GM18519 (cell line): ENCODE results near the gene EPHA8.

Experiments used
- ATAC-seq: cut with Tn5 transposase; IDR thresholded peaks from one replicate; pipeline ENCODE4 v1.9.1; 2021; ENCODE audit warnings: mild to moderate bottlenecking, moderate library complexity; ENCODE audit not compliant: unreplicated experiment, low FRiP score

The EPHA8 gene

GRCh38 chr1:22535399-22535798, 27.9 kb upstream of the EPHA8 start:
- ATAC-seq: no peak

GRCh38 chr1:22536506-22536905, 26.8 kb upstream of the EPHA8 start:
- no peak for ATAC-seq

GRCh38 chr1:22537441-22538139, 25.7 kb upstream of the EPHA8 start:
- no peak for ATAC-seq

DNA sequence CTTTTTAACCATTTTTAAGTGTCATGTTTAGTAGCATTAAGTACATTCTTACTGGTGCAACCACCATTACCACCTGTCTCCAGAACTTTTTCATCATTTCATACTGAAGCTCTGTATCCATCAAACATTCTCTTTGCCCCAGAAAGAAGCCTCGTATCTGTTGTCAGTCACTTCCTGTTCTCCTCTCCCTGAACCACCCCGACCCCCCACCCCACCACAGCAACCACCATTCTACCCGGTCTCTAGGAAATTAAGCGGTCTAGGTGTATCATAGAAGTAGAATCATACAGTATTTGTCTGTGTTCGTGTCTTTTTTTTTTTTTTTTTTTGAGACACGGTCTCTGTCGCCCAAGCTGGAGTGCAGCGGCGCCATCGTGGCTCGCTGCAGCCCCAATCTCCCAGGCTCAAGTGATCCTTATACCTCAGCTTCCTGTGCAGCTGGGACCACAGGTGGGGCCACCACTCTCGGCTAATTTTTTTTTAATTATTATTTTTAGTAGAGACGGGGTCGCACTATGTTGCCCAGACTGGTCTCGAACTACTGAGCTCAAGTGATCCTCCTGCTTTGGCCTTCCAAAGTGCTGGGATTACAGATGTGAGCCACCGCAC, 23.7 kb upstream of the EPHA8 start:
- no peak for ATAC-seq

DNA sequence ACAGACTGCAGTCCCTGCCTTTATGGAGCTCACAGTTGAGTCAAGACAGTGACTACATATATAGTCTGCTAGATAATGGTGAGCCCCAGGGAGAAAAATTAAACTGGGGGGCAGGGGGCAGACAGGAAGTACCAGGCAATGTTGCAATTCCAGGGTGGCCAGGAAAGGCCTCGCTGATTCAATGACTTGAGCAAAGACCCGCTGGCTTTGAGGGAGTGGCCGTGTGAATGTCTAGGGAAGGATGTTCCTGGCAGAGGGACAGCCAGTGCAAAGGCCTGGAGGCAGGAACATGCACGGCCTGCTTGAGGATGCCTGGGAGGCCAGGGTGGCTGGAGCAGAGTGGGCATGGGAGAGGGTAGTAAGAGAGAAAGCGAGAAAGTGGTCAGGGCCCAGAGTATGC, 23.0 kb upstream of the EPHA8 start:
- no peak for ATAC-seq

DNA sequence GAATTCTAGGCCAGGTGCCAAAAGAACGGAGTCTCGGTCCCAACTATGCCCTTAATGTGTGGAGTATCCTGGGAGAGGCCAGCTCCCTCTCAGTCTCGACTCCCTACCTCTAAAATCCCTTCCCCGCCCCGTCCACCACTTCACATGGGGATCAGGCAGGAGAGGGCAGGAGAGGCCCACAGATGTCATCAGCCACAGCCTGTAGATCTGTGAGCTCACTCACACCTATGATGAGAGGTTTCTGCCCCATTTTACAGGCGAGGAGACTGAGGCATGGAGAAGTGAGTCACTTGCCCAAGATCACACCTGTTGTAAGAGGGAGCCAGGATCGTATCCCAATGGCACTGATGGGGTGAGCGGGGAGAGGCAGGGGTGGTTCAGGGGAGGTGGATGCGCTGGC, 20.4 kb upstream of the EPHA8 start:
- ATAC-seq: no peak

DNA sequence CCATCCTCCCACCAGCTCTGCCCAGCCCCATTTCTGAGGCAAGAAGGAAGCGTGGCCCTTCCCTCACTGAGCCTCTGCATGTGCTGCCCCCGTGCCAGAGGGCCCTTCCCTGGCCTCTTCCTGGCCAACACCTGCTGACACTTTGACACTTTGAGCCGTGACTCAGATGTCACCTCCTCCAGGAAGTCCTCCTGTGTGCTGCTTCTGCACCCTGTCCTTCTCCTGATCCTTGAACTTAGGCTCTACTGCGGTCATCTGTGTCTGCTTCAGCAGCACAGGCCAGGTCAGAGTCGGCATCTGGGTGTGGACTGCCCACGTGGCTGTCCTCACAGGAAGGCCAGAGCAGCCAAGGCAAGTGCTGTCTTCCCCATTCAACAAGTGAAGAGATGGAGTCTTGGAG, 19.6 kb upstream of the EPHA8 start:
- ATAC-seq: no peak

DNA sequence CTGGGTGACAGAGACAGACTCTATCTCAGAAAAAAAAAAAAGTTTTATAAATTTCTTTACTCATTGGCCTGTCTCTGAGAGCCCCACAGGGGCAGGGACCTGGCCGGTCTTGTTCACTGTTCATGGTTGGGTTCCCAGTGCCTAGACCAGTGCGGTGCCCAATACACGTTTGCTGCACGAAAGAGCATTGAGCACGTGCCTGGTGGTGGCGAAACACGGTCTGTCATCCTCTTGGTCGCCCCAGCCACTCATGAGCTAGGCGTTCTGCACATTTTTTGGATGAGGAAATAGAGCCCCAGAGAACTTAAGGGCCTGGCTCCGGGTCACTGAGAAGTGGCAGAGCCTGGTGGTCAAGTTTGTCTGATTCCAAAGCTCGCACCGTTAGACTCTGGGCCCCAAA, 18.7 kb upstream of the EPHA8 start:
- ATAC-seq: no peak

DNA sequence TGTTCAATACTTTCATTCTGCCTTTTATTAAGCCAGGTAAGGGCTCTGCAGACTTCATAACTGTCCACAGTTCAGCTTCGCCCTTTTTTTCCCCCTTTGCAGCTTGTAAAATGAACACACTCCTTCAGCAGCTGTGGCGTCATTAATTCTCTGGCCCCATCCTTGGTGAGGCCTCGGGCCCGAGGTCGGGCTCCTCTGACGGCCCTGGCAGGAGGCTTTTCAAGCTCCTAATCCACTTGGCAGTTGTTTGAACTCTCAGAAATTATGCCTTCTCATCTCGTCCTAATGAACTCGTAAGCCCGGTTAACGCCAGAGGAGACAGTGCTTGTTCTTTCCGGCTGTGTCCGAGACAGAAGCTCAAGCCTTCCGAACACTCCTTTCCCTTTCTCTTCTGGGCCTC, 18.1 kb upstream of the EPHA8 start:
- no peak for ATAC-seq

DNA sequence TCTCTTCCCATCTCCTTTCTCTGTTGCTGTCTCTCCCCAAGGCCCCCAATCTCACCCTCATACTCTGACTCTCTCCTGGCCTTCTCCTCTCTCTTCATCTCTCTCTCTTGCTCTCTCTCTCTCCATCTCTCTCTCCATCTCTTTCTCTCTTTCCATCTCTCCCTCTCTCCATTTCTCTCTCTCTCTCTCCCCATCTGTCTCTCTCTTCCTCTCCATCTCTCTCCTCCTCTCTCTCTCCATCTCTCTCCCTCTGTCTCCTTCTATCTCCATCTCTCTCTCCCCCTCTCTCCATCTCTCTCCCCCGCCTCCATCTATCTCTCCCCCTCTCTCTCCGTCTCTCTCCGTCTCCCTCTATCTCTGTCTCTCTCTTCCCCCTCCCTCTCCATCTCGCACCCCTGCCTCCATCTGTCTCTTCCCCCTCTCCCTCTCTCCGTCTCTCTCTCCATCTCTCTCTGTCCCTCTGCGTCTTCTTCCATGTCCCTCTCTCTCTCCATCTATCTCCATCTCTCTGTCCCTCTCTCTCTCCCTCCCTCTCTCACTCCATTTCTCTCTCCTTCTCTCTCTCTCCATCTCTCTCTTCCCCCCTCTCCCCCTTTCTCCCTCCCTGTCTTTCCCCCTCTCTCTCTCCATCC, 16.0 kb upstream of the EPHA8 start:
- ATAC-seq: no peak

DNA sequence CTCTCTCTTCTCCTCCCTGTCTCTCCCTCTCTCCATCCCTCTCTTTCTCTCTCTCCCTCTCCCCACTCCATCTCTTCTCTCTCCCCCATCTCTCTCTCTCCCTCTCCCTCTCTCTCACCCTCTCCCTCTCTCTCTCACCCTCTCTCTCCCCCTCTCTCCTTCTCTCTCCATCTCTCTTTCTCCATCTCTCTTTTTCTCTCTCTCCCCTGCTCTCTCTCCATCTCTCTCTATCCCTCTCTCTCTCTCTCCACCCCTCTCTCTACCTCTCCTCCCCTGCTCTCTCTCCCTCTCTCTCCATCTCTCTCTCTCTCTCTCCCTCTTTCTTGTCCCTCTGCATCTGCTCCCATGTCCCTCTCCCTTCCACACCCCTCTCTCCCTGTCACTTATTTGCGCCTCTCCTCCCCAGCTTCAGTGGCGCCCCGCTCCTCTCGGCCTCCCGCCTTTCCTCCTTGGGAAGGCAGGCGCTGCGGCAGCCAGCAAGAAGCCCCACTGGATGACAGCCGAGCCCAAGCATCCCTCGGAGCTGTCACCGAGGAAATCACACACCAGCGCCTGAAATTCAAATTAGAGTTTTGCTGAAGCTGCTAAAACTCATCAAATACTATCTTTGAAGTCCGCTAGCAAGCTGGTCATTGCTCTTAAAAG, 15.3 kb upstream of the EPHA8 start:
- ATAC-seq: no peak

DNA sequence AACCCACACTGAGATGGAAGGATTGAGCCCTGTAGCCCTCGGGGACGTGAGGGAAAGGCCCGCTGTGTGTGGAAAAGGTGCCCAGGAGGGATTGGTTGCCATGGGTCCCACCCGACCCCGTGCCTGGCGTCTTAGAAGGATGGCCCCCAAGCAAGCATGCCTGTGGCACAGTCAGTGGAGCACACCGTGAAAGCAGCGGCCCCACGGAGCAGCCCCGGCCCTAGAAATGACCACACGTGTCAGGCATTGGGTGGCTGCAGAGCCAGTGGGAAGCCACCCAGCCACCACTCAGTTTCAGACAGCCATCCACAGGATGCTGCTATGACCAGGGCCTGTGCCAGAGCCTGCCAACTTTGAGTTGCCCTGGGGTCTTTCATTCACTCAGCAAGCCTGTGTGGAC, 13.3 kb upstream of the EPHA8 start:
- no peak for ATAC-seq

DNA sequence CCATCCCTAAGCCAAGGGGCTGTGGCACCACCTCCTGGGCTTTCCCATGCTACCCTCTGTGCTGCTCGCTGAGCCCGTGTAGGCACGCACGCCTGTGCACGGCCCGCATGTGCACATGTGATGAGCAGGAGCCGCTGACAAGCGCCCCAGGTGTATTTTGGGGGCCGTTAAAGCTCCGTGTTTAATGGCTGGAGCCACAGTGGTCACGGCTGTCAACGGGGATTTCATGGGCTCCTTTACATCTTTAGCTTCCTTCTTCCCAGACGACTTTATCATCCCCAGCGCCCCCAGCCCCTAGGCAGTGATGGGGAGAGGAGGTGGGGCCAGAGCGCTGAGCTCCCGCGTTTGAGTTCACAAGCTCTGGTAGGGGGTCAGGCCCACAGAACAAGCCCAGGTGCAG, 11.7 kb upstream of the EPHA8 start:
- ATAC-seq: no peak

DNA sequence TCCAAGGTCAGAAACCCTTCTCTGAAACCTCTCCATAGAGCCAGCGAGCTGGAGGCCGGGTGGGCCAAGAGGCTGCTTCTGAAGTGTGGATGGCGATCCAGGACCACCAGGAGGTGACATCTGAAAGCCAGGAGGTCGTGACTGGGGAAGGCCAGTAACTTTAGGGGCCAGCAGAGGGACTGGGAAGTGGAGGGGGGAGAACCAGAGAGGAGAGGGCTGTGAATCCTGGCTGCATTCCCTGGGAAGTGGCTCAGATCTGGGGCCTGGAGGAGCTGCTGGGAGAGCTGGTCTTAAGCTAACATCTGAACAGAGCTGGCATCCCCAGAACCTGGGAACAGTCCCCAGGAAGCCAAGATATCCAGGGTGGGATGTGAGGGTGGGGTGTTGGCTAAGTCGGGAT, 11.3 kb upstream of the EPHA8 start:
- ATAC-seq: no peak

DNA sequence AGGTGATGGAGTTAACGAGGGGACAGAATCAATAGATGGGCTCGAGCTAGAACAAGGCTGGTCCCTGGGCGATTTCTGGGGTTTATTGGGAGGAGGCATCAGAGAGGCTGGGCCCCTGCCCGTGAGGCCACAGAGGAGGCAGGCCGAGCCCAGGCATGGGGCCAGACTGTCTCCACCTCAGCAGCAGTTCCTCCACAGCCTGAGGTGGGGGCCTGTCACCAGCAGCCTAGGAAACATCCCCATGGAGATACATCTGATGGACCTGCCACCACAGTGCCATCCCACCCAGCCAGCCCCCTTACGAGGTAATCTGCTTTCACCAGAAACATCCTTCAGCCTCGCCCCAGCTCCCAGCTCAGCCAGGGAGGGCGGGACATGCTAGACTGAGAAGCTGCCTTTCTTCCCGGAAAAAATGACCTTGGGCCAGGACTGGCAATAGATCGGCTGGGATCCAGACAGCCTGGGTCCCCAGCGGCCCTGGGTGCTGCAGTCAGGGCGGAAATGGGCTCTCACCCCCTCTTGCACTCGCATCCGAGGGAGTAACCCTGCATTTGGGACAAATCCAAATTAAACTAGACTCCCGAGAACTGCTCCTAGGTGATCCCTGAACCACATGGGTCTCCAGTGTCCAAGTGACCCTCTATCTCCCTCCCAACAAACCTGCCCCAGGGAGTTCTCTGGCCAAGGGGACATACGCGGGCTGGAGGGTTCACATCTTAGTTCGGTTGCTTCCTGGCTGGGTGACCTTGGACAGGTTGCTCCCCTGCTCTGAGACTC, 10.0 kb upstream of the EPHA8 start:
- no peak for ATAC-seq

DNA sequence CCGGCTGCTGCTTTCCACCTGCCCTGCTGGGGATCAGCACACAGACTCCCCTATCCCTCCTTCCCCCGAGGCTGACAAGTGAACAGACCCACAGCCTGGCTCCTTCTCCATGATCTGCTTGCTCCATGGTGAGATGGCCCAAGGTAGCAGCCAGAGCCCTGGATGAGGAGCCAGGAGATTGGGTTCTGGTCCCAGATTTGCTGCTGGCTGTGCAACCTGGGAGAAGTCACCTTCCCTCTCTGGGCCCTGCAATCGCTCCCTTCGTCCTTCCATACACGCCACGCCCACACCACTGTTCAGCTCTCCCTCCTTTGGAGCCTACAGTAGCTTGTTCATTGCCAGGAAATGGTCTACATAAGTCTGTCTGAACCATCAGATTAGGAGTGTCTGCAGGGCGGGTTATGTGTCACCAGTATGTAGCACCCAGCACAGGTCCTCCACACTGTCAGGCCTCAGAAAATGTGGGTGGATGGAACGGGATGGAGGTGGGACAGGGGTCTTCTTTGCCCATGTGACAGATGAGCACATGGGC, 9.2 kb upstream of the EPHA8 start:
- ATAC-seq: no peak

DNA sequence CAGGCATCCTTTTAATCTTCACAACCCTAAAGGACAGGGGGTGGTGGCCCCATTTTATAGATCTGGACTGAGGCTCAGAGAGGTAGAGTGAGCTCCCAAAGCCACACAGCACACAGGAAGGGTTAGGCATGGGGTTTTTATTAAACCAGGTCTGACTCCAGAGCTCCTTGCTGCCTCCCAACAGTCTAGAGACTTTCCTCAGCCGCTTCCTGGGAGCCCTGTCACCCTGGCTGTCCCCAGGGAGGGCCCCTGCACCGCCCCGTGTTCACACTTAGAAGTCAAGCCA, 8.0 kb upstream of the EPHA8 start:
- ATAC-seq: no peak

GRCh38 chr1:22556391-22557104, 6.7 kb upstream of the EPHA8 start:
- no peak for ATAC-seq

DNA sequence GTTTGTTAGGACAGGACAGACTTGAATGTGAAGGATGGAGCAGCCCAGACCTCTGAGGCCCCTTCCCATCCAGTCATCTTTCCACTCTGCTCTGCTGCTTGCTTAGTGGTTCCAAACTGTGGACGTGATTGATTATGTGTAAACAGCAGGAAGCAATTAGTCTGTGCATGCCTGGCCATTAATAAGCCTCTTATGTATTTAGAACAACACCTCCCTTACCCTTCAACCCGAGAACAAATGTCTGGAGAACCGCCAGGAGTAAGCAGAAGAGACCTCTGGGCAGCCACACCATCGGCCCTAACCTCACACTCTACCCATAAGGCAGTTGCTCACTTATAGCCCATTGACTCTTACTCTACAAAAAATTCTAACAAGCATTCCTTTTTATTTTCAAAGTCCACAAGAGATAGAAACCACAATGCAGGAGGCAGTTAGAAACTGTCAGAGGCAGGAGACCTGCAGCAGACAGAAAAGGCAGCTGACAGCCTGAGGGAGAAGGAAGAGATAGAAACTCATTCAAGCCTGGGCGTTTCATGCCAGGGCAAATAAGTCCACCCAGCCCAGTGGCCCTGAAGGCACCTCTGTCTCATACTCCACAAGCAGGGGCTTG, 5.8 kb upstream of the EPHA8 start:
- ATAC-seq: no peak
